Testis (tissue), 3 donors: ENCODE data around the gene FRMD7. TPM values are rescaled to one million over a fixed set of nuclear protein-coding genes. Genes with fewer than 3 reads are reported as not detected.
"Not testable (repeated sequence)": the region's sequence is repeated elsewhere in the genome, so short reads cannot be mapped to it uniquely, and the experiment has no call there.

Source experiments
- DNase-seq: peaks from one replicate; pipeline ENCODE4 v3.0.0-alpha.2; 2019
- H3K27ac ChIP-seq, 2 donors: fragments of 200-600 bp; sonication (generic); one replicate each; pipeline ENCODE4 v1.5.1; 2019
- H3K27me3 ChIP-seq: fragments of 200-600 bp; sonication (generic); one replicate; pipeline ENCODE4 v1.5.1; 2019
- H3K36me3 ChIP-seq: fragments of 200-600 bp; sonication (generic); one replicate; pipeline ENCODE4 v1.5.1; 2017; ENCODE audit warnings: low read depth; ENCODE audit errors: missing control alignments
- H3K4me1 ChIP-seq: fragments of 200-600 bp; sonication (generic); one replicate; pipeline ENCODE4 v1.5.1; 2019
- H3K4me3 ChIP-seq, 2 donors: fragments of 200-600 bp; sonication (generic); one replicate each; pipeline ENCODE4 v1.5.1; 2017 to 2019
- H3K9me3 ChIP-seq: fragments of 200-600 bp; sonication (generic); one replicate; pipeline ENCODE4 v1.5.1; 2017
- POLR2A ChIP-seq: fragments of 450-650 bp; IDR thresholded peaks from one replicate; pipeline ENCODE4 v1.6.1; 2017; ENCODE audit warnings: antibody characterized with exemption, mild to moderate bottlenecking, moderate library complexity
- WGBS, 2 donors: methylation state at CpG; one replicate each; pipeline ENCODE4 v1.1.5; 2018; 5-methylcytosine and 5-hydroxymethylcytosine counted together
- intact Hi-C: fragments of 100-400 bp; cut with DNase I; formaldehyde crosslinking; loops from one replicate; pipeline ENCODE4 v1.15.1; 2023; ENCODE audit warnings: low total_unique reads
- polyA plus RNA-seq: library from polyadenylated mRNA; stranded (reverse); fragments of 350-450 nt; fragmentation: Illumina TruSeq; extraction: RNeasy Lipid Tissue Mini Kit (QIAGEN cat#74804); gene quantifications from one replicate; pipeline ENCODE4 v1.2.3, GENCODE V29; 2014; ENCODE audit warnings: low read depth, low replicate concordance; ENCODE audit not compliant: insufficient read depth
- total RNA-seq, 2 donors: library from RNA; depleted of rRNA; stranded (reverse); fragments of >200 nt; gene quantifications; one replicate each; pipeline ENCODE4 v1.2.3, GENCODE V29; 2016
- TF ChIP-seq, protein P1 (sequence below), 3 experiments: fragments of 450-650 bp in 2 of 3; fragments of 200-600 bp in 1 of 3; sonication (generic) in 1 of 3; IDR thresholded peaks; one replicate each; pipeline ENCODE4 v1.5.1; 2016 to 2019; ENCODE audit warnings: antibody characterized with exemption in 3 of 3, mild to moderate bottlenecking in 2 of 3, moderate library complexity in 1 of 3

Gene FRMD7
- total and polyA plus RNA-seq, 3 donors from 2014 or later: 0.06 to 0.11 TPM; not detected in 1

DNA sequence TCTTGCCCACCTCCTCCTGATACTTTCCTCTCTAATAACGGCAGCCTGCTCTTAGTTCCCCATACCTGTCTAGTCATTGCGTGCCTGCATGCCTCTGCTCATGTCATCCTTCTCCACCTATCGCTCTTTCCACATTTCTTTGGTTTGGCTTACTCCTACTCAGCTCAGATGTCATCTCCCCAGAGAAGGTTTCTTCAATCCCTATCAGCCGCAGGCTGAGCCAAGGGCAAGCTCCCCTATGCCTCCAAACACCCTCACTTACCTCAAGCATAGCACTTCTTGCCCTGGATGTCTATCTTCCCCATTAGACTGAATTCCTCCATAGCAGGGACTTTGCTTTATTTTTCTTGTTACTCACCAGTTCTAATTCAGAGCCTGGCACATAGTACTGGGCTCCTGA is 26.6 kb downstream of the FRMD7 start:
- Histone ChIP-seq H3K36me3 (no peaks in the 10 kb centered on the region), H3K27ac (no peak overlapping the region), H3K27me3 (no peaks in the 10 kb centered on the region), H3K9me3 (no peaks in the 10 kb centered on the region), H3K4me1 (no peaks in the 10 kb centered on the region), H3K4me3 (no peak overlapping the region)
- TF ChIP-seq, protein P1, sequence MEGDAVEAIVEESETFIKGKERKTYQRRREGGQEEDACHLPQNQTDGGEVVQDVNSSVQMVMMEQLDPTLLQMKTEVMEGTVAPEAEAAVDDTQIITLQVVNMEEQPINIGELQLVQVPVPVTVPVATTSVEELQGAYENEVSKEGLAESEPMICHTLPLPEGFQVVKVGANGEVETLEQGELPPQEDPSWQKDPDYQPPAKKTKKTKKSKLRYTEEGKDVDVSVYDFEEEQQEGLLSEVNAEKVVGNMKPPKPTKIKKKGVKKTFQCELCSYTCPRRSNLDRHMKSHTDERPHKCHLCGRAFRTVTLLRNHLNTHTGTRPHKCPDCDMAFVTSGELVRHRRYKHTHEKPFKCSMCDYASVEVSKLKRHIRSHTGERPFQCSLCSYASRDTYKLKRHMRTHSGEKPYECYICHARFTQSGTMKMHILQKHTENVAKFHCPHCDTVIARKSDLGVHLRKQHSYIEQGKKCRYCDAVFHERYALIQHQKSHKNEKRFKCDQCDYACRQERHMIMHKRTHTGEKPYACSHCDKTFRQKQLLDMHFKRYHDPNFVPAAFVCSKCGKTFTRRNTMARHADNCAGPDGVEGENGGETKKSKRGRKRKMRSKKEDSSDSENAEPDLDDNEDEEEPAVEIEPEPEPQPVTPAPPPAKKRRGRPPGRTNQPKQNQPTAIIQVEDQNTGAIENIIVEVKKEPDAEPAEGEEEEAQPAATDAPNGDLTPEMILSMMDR (IDR thresholded peaks at IDR 0.05): no peak
- TF ChIP-seq POLR2A: no peak
- intact Hi-C loops: no loop called here
- DNase-seq: no peak
- WGBS, 2 donors: 84 to 88% methylated on average over 4 of the region's 4 CpGs

DNA sequence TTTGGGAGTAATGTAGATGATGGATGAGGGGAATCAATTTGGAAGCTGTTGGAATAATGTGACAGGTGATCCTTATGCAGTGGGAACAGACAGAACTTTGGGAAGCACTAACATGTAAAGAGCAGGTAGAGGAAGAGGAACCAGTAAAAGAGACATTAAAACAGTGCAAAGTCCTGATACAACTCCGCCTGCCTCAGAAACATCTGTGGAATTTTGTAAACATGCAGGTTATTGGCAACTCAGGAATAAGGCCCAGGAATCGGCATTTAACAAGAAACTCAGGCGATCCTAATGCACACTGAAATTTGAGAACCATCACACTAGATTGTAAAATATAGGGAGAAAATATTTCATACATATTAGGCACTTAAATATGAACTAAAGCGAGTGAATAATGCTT is 29.1 kb downstream of the FRMD7 start:
- not testable (repeated sequence) for H3K27me3 ChIP-seq, H3K4me1 ChIP-seq, H3K9me3 ChIP-seq, H3K27ac ChIP-seq, H3K36me3 ChIP-seq, H3K4me3 ChIP-seq, DNase-seq
- intact Hi-C loops: loop anchor here (10.0 kb wide), 1 partner anchor 116 kb away; the partner anchor contains the start of gene RAP2C
- WGBS, 2 donors: 80 to 85% methylated on average over 4 of the region's 4 CpGs

DNA sequence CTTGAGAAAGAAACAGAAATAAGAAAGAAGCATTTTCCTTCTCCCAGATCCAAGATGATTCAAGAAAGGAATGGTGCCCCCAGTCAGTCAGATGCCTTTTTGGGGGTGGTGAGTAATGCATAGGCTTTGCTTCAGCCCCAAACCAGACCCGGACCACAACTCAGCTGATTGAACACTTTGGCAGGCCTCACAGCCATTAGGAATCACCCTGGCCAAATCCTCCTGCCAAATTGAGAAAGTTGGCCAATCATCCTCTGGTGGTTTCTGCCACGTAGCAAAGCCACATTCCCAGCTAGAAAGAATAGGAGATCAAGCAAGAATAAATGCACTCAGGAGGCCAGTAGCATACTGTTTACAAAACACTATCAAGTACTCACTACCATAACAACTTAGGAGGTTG is 33.7 kb downstream of the FRMD7 start:
- Histone ChIP-seq H3K27me3 (no peaks in the 10 kb centered on the region), H3K4me1 (no peaks in the 10 kb centered on the region), H3K4me3 (no peak overlapping the region), H3K27ac (no peak overlapping the region), H3K36me3 (no peaks in the 10 kb centered on the region), H3K9me3 (no peaks in the 10 kb centered on the region)
- no peak for TF ChIP-seq POLR2A
- TF ChIP-seq, protein P1 (IDR thresholded peaks at IDR 0.05): no peak
- intact Hi-C loops: loop anchor here (10.0 kb wide), 1 partner anchor 121 kb away; the partner anchor contains the start of gene RAP2C
- WGBS, 2 donors: 45 to 60% methylated on average over 1 to 2 of the region's 2 CpGs
- DNase-seq: no peak

DNA sequence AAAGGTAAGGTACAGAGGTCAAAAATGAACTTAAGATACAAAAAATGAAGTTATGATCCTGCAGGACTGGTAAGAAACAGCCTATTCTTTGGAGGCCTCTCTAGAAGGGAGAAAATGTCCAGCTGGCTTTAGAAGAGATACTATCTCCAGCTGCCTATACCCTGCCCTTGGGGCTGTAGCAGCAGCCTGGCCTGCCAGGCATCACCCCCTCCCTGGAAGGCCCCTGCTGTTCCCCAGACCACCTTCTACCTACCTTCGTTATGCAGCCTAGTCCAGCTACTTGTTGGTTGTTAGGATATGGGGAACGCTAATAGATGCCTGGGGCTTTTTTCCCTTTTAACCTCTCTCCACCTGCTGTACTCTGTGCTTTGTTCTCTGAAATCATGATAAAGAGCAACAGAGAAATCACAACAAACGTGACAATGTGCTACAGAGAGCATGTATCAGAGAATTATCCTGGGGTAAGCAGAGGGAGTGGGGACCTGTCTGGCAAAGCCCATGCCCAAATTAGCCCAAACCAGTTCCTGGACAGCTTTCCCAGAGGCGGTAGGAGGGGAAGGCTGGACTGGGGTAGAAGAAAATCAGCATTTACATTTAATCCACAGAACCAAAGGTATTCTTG is 34.5 kb downstream of the FRMD7 start:
- Histone ChIP-seq H3K27me3 (no peaks in the 10 kb centered on the region), H3K9me3 (no peaks in the 10 kb centered on the region), H3K4me1 (no peaks in the 10 kb centered on the region), H3K27ac (no peak overlapping the region), H3K4me3 (no peak overlapping the region), H3K36me3 (no peaks in the 10 kb centered on the region)
- intact Hi-C loops: loop anchor here (10.0 kb wide), 1 partner anchor 121 kb away; the partner anchor contains the start of gene RAP2C
- no peak for DNase-seq
- WGBS, 2 donors: 85 to 90% methylated on average over 4 of the region's 4 CpGs
- no peak for TF ChIP-seq POLR2A
- TF ChIP-seq, protein P1 (IDR thresholded peaks at IDR 0.05): no peak

DNA sequence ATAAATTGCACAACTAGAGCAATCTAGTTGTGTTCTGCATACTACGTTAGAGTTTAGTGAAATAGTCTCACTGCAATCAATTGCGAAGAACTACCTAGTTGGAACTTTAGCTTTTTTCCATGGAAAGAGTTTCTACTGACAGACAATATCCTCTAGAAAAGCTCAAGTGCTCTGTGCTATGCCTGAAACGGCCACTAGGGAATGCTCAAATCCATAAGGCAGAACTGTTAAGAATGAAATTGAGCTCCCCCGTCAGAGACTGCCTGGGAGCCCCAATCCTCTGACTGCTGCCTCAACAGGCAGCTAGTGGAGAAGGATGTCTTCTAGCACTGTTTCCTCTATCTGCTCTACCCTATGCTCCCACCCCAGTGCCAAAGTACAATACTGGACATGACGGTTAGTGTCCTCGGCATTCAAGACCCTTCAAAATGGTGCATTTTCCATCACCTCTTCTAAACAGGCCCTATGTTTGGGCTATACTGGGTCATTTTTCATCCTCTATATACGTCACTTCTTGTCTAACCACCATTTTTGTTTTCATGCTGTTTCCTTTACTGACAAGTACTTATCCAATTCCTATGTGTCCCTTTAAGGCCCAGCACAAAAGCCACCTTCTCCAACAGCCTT is 35.3 kb downstream of the FRMD7 start:
- Histone ChIP-seq H3K4me3 (no peak overlapping the region), H3K9me3 (no peaks in the 10 kb centered on the region), H3K4me1 (no peaks in the 10 kb centered on the region), H3K36me3 (no peaks in the 10 kb centered on the region), H3K27ac (no peak overlapping the region), H3K27me3 (no peaks in the 10 kb centered on the region)
- intact Hi-C loops: loop anchor here (10.0 kb wide), 1 partner anchor 122 kb away; the partner anchor contains the start of gene RAP2C
- DNase-seq: peak; percentile 76
- TF ChIP-seq POLR2A: no peak
- TF ChIP-seq, protein P1 (IDR thresholded peaks at IDR 0.05): peak; percentile 35 to 78 (median 64)
- WGBS, 2 donors: 56% methylated on average over 7 of the region's 7 CpGs
